ENCODE data around the gene SUV39H2. TPM values are rescaled to one million over a fixed set of nuclear protein-coding genes. Genes with fewer than 3 reads are reported as not detected.

Gene SUV39H2, protein sequence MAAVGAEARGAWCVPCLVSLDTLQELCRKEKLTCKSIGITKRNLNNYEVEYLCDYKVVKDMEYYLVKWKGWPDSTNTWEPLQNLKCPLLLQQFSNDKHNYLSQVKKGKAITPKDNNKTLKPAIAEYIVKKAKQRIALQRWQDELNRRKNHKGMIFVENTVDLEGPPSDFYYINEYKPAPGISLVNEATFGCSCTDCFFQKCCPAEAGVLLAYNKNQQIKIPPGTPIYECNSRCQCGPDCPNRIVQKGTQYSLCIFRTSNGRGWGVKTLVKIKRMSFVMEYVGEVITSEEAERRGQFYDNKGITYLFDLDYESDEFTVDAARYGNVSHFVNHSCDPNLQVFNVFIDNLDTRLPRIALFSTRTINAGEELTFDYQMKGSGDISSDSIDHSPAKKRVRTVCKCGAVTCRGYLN
- total RNA-seq: 9.3 TPM

GRCh38 chr10:14878266-14879123, at the start of gene SUV39H2:
Gene SUV39H2, plus strand, starts transcription at chr10:14878866. Its CDS starts 23 bp downstream, at chr10:14878889.

DNA sequence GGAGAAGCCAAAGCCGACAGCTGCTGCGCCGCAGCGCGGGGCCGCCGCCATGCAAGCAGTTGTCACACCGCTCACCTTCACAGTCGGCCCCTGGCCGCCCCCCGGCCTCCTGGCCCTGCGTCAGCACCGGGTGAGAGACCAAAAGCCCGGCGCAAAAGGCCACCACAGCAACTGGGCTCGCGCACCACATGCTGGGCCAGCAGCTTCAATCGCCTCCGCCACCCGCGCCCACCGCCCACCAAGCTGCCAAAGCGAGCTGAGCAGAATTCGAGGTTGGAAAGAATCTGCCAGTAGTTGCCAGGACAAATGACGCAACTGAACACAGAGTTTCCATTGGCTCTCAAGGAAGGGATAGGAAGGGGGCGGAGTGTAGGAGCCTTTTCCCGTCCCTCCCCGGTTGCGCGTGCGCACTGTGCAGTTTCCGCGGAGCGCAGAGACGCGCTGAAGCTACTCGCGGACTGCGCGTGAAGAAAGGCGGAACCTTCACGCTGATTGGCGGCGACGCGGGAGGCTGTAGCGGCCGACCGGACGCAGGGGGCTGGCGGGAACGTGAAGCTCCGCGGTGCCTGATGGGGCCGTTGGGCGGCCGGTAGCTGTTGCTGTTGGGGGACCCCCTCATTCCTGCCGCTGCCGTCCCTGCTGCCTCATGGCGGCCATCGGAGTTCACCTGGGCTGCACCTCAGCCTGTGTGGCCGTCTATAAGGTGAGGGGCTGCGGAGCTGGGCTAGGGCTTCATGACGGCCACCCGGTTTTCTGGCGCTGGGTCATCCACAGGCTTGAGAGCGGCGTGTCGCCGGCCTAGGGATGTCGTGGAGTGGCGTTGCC, 40.7 kb upstream of the SUV39H2 start, which contains the start of the genes CDNF, HSPA14 and MSANTD7:
Gene CDNF, minus strand, starts transcription at position 281 of the 825 bp plus-strand sequence. Its CDS starts 91 bp downstream, at position 190.
Gene HSPA14, plus strand, starts transcription at position 550 of the 825 bp plus-strand sequence. Its CDS starts 97 bp downstream, at position 647.
Gene MSANTD7, plus strand, starts transcription at position 550 of the 825 bp plus-strand sequence. CDS start 3,979 bp downstream, outside the sequence.

Other genes with a start within 250 kb of the SUV39H2 start
- gene FAM107B, start 104.0 kb upstream of the SUV39H2 start, total RNA-seq: 53.8 TPM
- 3.1 TPM for gene CDNF, start 40.8 kb upstream of the SUV39H2 start, total RNA-seq
- gene HSPA14, start 40.6 kb upstream of the SUV39H2 start, total RNA-seq: 10.0 TPM
- gene MSANTD7, start 40.6 kb upstream of the SUV39H2 start, total RNA-seq: 16.6 TPM
- gene DCLRE1C, start 75.2 kb downstream of the SUV39H2 start, total RNA-seq: 12.8 TPM
- not detected for gene MEIG1, start 80.5 kb downstream of the SUV39H2 start, total RNA-seq
- 0.23 TPM for gene OLAH, start 165.1 kb downstream of the SUV39H2 start, total RNA-seq
- gene ACBD7, start 209.9 kb downstream of the SUV39H2 start, total RNA-seq: 5.1 TPM
- 9.3 TPM for gene RPP38, start 218.5 kb downstream of the SUV39H2 start, total RNA-seq